ENCODE measurements around the gene STRIT1. TPM values are rescaled to one million over a fixed set of nuclear protein-coding genes. Genes with fewer than 3 reads are reported as not detected.

Gene STRIT1
- total RNA-seq (2014; rRNA removed; shearing (Covaris generic); ENCODE audit: low replicate concordance), result not detected in 2 replicates

DNA sequence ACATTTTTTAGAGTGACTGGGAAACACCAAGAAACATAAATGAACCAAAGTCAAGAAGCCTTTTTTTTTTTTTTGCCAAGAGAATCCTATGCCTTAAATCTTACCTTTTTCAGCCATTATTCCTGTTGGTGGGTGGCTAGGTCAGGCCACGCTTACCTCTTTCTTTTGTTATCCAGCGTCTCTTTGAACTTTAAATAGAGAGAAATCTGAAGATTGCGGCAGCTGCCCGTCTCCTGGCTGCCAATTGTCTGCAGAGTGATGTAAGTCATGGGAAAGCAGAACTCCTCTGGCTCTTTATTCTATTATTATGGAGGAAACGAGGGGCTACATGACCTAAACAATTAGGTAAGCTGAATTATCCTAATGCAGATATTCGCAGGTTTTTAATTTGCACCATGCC lies at the start of gene STRIT1:
Gene STRIT1 (minus strand): TSS at position 168 of the 400 bp plus-strand sequence.
- DNase-seq, result no peak
- H3K4me3 ChIP-seq, result no peak within 1 kb of the TSS
- H3K36me3 ChIP-seq, result no peaks in the 10 kb centered on the region

DNA sequence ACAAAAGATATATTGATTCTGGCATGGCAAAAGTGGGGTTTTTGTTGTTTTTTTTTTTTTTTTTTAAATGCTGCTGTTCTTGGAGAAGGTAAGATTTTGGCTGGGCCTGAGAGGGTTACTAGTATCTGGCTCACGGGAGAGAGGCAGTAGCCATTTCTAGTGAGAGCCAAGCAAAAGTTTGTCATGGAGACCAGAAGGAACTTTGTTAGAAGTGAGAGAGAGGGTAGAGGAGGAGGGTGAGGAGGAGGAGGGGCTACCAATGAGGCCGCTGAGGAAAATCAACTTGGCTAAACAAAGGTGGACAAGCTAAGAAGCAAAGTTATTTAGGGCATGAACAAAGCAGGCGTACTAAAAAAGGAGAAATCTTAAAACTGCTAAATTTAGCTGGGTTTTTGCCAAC lies 48.9 kb upstream of the STRIT1 start:
- Histone ChIP-seq H3K4me3 (no peak overlapping the region), H3K36me3 (no peaks in the 10 kb centered on the region), H3K9me3 (no peaks in the 10 kb centered on the region), H3K27me3 (no peaks in the 10 kb centered on the region)
- no peak for DNase-seq

More for the DNA sequence above, at the start of gene STRIT1:
- Histone ChIP-seq H3K9me3 (no peaks in the 10 kb centered on the region; the same call in 1 of the 2 replicates), H3K27me3 (no peaks in the 10 kb centered on the region)

DNA sequence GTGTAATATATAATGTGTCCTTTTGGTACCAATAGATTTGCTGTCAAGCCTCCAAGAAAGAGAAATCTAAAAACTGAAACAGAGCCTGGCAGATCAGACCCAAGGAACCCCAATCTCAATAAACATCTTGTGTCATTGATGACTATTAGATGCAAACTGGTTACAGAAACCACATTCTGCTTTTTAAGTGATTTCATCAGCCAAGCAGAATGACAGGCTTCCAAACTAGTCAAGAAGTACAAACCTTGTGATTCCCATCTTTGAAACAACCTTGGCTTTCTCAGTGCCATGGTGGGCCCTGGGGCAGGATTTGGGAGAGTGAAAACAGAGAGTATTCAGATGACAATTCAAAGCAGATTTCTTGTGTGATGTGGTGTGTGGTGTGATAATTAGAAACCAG lies 45.6 kb upstream of the STRIT1 start:
- H3K4me3 ChIP-seq, result no peak overlapping the region
- H3K27me3 ChIP-seq, result peaks cover 3% of the 10 kb centered on the region; the same call in 1 of the 2 replicates
- H3K36me3 ChIP-seq, result no peaks in the 10 kb centered on the region
- no peaks in the 10 kb centered on the region for H3K9me3 ChIP-seq
- DNase-seq, result no peak

DNA sequence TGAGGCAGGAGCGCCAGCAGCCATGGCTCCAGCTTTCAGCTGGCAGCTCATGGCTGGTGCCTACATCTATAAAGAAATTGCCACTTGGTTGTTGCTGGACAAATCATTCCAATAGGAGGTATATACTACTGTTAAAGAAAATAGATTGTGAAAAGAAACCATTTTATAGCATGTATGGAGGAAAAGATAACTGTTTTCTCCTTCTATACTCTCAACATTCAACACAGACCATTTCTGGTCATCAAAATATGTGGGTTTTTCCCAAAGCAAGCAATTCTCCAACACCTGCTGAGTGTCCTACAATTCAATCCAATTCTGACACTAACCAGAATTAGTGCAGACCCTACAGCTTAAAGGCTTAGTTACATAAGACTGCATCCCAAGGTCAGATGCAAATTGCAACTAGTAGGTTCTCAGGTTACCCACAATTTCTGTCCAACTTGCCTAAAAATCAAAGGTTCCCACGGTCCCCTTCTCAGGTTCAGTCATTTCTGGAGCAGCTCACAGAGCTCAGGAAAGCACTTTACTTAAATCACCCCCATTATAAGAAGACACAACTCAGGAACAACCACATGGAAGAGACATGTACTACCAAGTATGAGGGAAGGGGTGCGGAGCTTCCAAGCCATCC lies 42.4 kb upstream of the STRIT1 start:
- H3K9me3 ChIP-seq, result no peaks in the 10 kb centered on the region
- no peaks in the 10 kb centered on the region for H3K36me3 ChIP-seq
- peaks cover 3% of the 10 kb centered on the region for H3K27me3 ChIP-seq
- H3K4me3 ChIP-seq, result no peak overlapping the region
- no peak for DNase-seq

- Histone ChIP-seq H3K9me3 (no peaks in the 10 kb centered on the region), H3K36me3 (no peaks in the 10 kb centered on the region), H3K4me3 (no peak overlapping the region), H3K27me3 (peaks cover 3% of the 10 kb centered on the region)
- DNase-seq, result no peak
Observed at GRCh38 chr3:155334914-155335723, 41.6 kb upstream of the STRIT1 start.

DNA sequence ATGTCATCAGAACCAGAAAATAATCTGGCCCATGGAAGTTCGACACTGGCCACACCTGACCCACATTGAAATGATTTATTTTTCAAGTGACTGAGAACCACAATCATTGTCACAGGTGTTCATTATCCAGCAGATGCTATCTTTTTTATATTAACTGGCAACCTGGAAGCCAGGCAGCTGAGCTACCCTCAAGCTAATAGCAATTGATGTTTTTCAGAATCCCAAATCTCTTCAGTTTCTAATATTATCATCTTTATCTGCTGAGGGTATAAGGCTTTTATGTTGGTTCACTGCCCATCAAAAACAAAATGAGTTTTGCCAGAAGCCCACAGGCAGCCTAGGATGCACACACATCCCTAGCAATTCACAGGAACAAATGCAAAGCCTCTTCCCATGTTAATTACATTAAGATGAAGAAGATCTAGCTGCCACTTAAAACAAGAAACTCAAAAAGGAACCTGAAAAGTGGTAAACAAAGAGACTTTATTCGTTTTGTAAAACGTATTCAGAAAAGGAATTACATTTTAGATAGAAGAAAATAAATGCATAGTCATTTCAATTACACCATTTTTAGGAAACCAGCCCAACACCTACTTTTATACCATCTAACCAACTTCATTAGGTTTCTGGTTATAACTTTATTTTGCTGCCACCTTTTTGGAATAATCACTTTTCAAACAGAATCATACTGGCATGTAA lies 40.9 kb upstream of the STRIT1 start:
- DNase-seq, result no peak
- Histone ChIP-seq H3K9me3 (no peaks in the 10 kb centered on the region), H3K27me3 (peaks cover 3% of the 10 kb centered on the region), H3K4me3 (no peak overlapping the region), H3K36me3 (no peaks in the 10 kb centered on the region)

DNA sequence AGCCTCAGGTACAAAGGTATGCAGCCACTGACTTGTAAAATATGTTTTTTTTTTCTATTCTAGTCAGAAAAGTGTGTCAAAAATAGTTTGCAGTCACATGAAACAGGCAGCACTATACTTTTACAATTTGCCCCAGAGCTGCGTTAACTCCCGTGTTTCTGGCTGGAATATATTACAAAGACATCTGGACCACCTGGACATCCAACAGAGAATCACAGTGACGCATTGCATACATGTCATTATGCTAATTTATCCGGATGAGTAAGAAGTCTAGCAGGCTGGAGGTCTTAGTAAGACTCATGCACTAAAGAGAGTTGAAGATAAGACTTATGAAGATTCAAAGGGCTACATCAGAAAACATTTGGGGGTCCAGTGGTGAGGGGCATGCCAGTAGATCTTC lies 39.2 kb upstream of the STRIT1 start:
- no peaks in the 10 kb centered on the region for H3K9me3 ChIP-seq
- no peak overlapping the region for H3K4me3 ChIP-seq
- peaks cover 3% of the 10 kb centered on the region for H3K27me3 ChIP-seq
- DNase-seq, result no peak
- H3K36me3 ChIP-seq, result no peaks in the 10 kb centered on the region

- H3K36me3 ChIP-seq, result no peaks in the 10 kb centered on the region
- no peak overlapping the region for H3K4me3 ChIP-seq
- no peaks in the 10 kb centered on the region for H3K9me3 ChIP-seq
- no peaks in the 10 kb centered on the region; the same call in 1 of the 2 replicates for H3K27me3 ChIP-seq
- no peak for DNase-seq
Observed at GRCh38 chr3:155331078-155331477, 37.6 kb upstream of the STRIT1 start.

- no peak overlapping the region for H3K4me3 ChIP-seq
- no peaks in the 10 kb centered on the region; the same call in 1 of the 2 replicates for H3K27me3 ChIP-seq
- H3K36me3 ChIP-seq, result no peaks in the 10 kb centered on the region
- no peak for DNase-seq
- no peaks in the 10 kb centered on the region for H3K9me3 ChIP-seq
Observed at GRCh38 chr3:155330370-155330769, 36.9 kb upstream of the STRIT1 start.

GRCh38 chr3:155329513-155330048 lies 36.1 kb upstream of the STRIT1 start:
- Histone ChIP-seq H3K9me3 (no peaks in the 10 kb centered on the region), H3K4me3 (no peak overlapping the region), H3K36me3 (no peaks in the 10 kb centered on the region), H3K27me3 (no peaks in the 10 kb centered on the region; the same call in 1 of the 2 replicates)
- DNase-seq, result no peak

DNA sequence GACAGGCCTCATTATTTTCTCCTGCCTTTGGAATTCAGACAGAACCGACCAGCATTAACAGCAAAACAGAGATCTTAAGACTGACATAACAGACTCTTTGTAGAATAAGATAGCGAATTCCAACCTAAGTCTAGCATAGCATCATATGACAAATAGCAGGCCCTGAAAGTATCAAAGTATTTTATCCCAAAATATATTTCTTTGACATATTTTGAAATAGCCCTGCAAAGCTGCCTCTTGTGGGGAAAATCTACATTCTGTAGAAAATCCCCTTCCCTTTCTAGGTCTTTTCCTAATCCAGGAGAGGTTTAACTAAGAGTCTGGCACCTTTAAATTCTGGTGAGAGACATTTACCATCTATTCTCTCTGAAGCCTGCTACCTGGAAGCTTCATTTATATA lies 34.4 kb upstream of the STRIT1 start:
- no peak for DNase-seq
- Histone ChIP-seq H3K4me3 (no peak overlapping the region), H3K36me3 (no peaks in the 10 kb centered on the region), H3K9me3 (no peaks in the 10 kb centered on the region), H3K27me3 (no peaks in the 10 kb centered on the region)

DNA sequence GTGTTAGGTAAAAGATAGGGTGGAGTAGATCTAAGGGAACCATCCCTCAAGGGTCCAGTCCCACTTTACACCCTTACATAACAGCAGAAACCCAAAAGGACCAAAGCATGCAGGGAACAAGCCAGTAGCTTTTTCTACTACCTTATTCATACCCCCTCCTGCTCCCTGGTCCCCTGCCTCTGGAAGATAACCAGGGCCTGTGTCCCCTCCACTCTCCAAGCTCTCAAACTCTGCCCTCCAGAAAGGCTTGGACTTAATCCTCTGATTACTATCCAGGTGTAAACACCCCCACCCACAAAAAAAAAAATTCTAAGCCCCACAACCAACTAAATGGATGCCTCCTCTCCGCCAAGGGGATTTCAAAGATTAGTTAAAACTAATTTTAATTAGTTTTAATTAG lies 33.9 kb upstream of the STRIT1 start:
- DNase-seq, result no peak
- Histone ChIP-seq H3K36me3 (no peaks in the 10 kb centered on the region), H3K9me3 (no peaks in the 10 kb centered on the region), H3K4me3 (no peak overlapping the region), H3K27me3 (no peaks in the 10 kb centered on the region)

GRCh38 chr3:155326901-155327300 lies 33.4 kb upstream of the STRIT1 start:
- Histone ChIP-seq H3K4me3 (no peak overlapping the region), H3K27me3 (no peaks in the 10 kb centered on the region), H3K9me3 (no peaks in the 10 kb centered on the region), H3K36me3 (no peaks in the 10 kb centered on the region)
- peak; percentile 37 for DNase-seq

DNA sequence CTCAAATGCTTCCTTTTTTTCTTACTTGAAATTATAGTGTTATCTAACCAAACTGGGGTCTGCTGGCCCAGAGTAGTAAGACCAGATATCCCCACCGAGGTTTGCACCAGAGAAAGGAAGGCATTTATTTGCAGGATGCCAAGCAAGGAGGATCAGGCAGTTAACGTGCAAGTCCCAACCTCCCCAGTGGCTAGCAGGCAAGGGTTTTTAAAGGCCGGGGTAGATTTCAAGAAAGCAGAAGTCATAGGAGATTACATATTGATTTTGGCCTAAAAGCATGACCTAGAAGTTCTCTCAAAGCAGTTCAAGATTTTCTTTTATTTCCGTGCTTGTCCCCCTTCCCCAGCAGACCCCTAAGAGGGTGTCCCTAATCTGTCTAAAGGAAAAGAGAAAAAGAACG lies 32.8 kb upstream of the STRIT1 start:
- DNase-seq, result no peak
- H3K27me3 ChIP-seq, result no peaks in the 10 kb centered on the region
- H3K9me3 ChIP-seq, result no peaks in the 10 kb centered on the region
- no peak overlapping the region for H3K4me3 ChIP-seq
- H3K36me3 ChIP-seq, result no peaks in the 10 kb centered on the region

DNA sequence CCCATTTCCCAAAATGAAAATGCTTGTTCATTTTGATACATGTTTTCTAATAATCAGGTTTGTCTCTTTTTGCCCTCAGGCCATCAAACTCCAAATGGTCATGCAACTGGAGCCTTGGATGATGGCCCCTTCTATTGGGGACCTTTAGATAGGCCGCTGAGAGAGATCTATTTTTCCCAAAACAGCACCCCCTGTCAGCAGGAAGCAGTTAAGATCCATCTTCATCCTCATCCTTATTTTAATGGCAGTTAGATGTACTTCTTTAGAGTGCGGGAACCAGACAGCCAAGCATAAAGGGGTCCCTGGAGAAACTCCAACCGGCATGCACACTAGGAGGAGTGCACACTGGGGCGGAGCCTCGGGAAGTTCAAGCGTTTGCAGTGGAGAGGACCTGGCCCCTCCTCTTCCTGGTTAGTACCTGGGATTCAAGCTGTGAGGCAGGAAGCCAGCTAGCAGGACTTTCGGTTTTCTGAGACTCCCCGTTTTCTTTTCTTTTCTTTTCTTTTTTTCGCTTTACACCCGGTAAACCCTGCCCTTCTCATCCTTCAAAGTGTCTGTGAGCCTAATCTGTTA lies 31.9 kb upstream of the STRIT1 start:
- Histone ChIP-seq H3K4me3 (no peak overlapping the region), H3K36me3 (no peaks in the 10 kb centered on the region), H3K27me3 (no peaks in the 10 kb centered on the region), H3K9me3 (no peaks in the 10 kb centered on the region)
- no peak for DNase-seq

DNA sequence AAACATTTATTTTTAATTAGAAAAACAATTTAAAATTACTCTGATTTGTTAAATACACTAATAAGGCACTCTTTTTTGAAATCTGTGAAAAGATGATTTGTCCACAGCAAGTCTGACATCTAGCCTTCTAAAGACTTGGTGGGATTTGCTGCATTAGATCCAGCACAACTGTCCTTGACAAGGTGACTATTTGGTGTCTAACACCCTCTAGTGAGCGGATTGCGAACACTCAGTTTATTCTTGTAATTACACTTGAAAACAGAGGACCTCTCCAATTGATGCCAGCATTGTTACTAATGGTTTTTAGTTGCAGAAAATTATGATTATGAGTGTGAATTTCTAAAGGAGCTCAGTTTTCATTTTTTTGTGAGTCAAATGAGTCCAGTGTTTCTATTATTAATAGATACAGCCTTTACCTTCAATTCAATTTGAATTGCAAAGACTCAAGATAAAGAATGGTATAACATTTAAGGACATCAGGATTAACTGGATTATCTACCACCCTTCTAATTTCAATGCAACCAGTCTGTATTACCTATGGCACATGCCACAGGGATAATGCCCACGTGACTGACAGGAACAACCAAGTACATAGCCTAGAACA lies 29.7 kb upstream of the STRIT1 start:
- no peaks in the 10 kb centered on the region for H3K36me3 ChIP-seq
- peak; percentile 16 for DNase-seq
- H3K27me3 ChIP-seq, result no peaks in the 10 kb centered on the region
- no peak overlapping the region for H3K4me3 ChIP-seq
- H3K9me3 ChIP-seq, result no peaks in the 10 kb centered on the region
